Measurements from ENCODE around the gene IFNL3. TPM values are rescaled to one million over a fixed set of nuclear protein-coding genes. Genes with fewer than 3 reads are reported as not detected.
"Not testable (repeated sequence)": the region's sequence is repeated elsewhere in the genome, so short reads cannot be mapped to it uniquely, and the experiment has no call there.

Gene IFNL3
- total RNA-seq, 4 donors from 2014 or later: not detected

DNA sequence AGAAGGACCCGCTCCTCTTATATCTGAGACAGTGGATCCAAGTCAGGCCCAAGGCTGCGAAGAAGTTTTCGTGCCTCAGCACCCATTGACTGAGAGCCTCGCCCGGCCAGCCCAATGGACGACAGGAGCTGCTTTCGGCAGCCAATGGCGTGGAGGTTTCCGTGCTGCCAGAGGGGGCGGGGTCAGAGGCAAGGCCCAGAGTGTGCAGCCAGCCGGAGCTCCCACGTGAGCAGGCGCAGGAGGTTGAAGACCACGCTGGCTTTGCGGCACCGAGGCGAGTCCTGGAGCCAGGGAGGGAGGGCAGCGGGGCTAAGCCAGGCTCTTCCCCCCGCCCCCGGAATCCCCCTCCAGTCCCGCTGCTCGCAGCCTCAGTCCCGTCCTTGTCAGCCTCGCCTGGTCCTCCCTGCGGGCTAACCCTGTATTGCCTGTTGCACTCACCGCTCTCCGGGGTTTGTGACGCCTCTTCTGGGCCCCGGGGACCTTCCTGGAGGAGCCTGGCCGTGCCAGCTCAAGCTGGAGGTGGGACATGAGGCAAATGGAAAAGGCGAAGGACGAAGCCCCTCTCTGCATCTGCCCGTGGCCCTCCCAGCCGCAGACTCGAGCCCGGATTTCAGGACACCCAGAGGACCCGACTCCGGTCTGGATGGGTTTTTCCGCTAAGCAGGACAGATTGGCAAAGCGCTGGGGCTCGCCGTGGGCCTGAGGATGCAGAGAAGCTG lies 2.3 kb upstream of the IFNL3 start:
- Histone ChIP-seq H3K27me3 (peaks cover 0 to 74% (median 23%) of the 10 kb centered on the region in 4 donors), H3K4me3 (peak overlapping the region; percentile 2 to 27 (median 22)), H3K36me3 (no peaks in the 10 kb centered on the region), H3K27ac (replicated peaks in 1 of 4) (no peak overlapping the region), H3K4me1 (peaks cover 11 to 18% (median 14%) of the 10 kb centered on the region in 4 donors), H3K9me3 (no peaks in the 10 kb centered on the region)
- WGBS: 29% methylated on average over 16 of the region's 42 CpGs
- no peak for DNase-seq (ENCODE audit: extremely low spot score)
- intact Hi-C loops (cut with DNase I): no loop called here
- no peak for TF ChIP-seq POLR2A (IDR thresholded peaks at IDR 0.05; ENCODE audit: low read depth)
- no peak for TF ChIP-seq EP300 (IDR thresholded peaks at IDR 0.05)
- TF ChIP-seq, protein P1, sequence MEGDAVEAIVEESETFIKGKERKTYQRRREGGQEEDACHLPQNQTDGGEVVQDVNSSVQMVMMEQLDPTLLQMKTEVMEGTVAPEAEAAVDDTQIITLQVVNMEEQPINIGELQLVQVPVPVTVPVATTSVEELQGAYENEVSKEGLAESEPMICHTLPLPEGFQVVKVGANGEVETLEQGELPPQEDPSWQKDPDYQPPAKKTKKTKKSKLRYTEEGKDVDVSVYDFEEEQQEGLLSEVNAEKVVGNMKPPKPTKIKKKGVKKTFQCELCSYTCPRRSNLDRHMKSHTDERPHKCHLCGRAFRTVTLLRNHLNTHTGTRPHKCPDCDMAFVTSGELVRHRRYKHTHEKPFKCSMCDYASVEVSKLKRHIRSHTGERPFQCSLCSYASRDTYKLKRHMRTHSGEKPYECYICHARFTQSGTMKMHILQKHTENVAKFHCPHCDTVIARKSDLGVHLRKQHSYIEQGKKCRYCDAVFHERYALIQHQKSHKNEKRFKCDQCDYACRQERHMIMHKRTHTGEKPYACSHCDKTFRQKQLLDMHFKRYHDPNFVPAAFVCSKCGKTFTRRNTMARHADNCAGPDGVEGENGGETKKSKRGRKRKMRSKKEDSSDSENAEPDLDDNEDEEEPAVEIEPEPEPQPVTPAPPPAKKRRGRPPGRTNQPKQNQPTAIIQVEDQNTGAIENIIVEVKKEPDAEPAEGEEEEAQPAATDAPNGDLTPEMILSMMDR (IDR thresholded peaks at IDR 0.05): no peak
- TF ChIP-seq POLR2AphosphoS5 (IDR thresholded peaks at IDR 0.05): no peak

DNA sequence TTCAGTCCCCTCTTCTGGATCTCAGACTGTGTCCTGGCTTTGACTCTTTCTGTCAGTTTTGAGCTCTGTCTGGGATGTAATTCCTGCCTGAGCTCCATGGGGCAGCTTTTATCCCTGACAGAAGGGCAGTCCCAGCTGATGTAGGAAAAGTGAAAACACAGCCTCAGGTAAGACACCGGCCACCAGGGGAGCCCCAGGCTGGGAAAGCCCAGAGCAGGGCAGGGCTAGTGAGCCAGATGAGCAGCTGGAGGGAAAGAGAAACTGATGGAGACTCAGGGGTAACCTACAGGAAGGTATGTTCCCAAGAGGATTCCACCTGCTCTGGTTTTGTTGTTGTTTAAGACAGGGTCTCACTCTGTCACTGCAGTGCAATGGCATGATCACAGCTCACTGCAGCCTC lies 360 bp upstream of the IFNL3 start:
- H3K27ac ChIP-seq (replicated peaks in 1 of 4); DNase-seq (ENCODE audit: extremely low spot score); intact Hi-C loops (cut with DNase I); H3K36me3 ChIP-seq; H3K4me3 ChIP-seq; H3K9me3 ChIP-seq: not testable (repeated sequence)
- peaks cover 11 to 18% (median 14%) of the 10 kb centered on the region in 4 donors for H3K4me1 ChIP-seq
- peaks cover 0 to 67% (median 23%) of the 10 kb centered on the region in 4 donors for H3K27me3 ChIP-seq
- WGBS: no CpG with 5 or more reads among the region's 1 CpG

DNA sequence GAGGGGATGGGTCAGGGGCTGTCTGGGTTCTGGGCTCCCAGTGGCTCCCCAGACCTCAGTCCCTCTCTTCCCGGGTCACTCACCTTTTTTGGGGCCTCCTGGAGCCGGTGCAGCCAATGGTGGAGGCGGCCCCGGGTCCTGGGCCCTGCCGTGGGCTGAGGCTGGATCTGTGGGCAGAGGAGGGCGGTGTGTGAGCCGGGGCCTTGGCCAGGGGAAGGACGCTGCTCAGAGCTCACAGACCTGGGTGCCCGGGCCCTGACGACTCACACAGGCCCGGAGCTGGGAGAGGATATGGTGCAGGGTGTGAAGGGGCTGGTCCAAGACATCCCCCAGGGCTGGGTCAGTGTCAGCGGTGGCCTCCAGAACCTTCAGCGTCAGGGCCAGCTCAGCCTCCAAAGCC lies 1.1 kb downstream of the IFNL3 start:
- H3K9me3 ChIP-seq; H3K36me3 ChIP-seq; DNase-seq (ENCODE audit: extremely low spot score); H3K27ac ChIP-seq (replicated peaks in 1 of 4); intact Hi-C loops (cut with DNase I); H3K4me3 ChIP-seq: not testable (repeated sequence)
- Histone ChIP-seq H3K4me1 (peaks cover 11 to 18% (median 14%) of the 10 kb centered on the region in 4 donors), H3K27me3 (peaks cover 0 to 62% (median 19%) of the 10 kb centered on the region in 4 donors)
- WGBS: 66% methylated on average over 8 of the region's 13 CpGs

DNA sequence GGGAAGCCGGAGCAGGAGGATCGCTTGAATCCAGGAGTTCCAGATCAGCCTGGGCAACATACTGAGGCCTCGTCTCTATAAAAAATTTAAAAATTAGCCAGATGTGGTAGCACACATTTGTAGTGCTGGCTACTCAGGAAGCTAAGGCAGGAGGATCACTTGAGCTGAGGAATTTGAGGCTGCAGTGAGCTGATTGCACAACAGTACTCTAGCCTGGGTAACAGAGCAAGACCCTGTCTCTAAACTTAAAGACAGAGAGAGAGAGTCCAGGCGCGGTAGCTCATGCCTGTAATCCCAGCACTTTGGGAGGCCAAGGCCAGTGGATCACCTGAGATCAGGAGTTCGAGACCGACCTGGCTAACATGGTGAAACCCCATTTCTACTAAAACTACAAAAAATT lies 4.4 kb downstream of the IFNL3 start:
- H3K4me1 ChIP-seq: peaks cover 0 to 3% (median 0%) of the 10 kb centered on the region in 4 donors
- no peaks in the 10 kb centered on the region for H3K36me3 ChIP-seq
- no peaks in the 10 kb centered on the region for H3K9me3 ChIP-seq
- intact Hi-C loops (cut with DNase I): no loop called here
- no peak for TF ChIP-seq EP300 (IDR thresholded peaks at IDR 0.05)
- TF ChIP-seq POLR2A (IDR thresholded peaks at IDR 0.05; ENCODE audit: low read depth): no peak
- TF ChIP-seq, protein P1 (IDR thresholded peaks at IDR 0.05): no peak
- no peak for TF ChIP-seq POLR2AphosphoS5 (IDR thresholded peaks at IDR 0.05)
- no peak for DNase-seq (ENCODE audit: extremely low spot score)
- no peak overlapping the region for H3K27ac ChIP-seq (replicated peaks in 1 of 4)
- H3K4me3 ChIP-seq: no peak overlapping the region
- 90% methylated on average over 7 of the region's 7 CpGs for WGBS
- H3K27me3 ChIP-seq: peaks cover 0 to 69% (median 0%) of the 10 kb centered on the region in 4 donors

DNA sequence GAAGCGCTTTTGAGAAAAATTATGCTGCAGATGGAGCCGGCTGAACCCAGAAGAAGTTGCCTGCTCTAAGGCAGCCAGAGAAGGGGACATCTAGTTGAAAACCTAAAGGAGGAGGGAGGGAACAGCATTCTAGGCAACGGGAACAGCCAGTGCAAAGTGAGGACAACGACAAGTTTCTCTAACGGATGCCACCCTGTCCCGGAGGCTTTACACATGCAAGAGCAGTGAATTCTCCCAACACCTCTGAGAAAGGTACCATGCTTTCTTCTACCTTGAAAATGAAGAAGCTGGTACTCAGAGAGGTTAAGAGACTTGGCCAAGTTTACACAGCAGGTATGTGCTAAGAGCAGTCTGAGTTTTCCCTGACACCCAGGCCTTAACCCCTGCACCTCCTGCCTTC lies 5.9 kb downstream of the IFNL3 start:
- Histone ChIP-seq H3K9me3 (no peaks in the 10 kb centered on the region), H3K36me3 (no peaks in the 10 kb centered on the region), H3K27ac (replicated peaks in 1 of 4) (no peak overlapping the region), H3K4me3 (no peak overlapping the region), H3K27me3 (peaks cover 0 to 60% (median 0%) of the 10 kb centered on the region in 4 donors), H3K4me1 (peaks cover 0 to 3% (median 0%) of the 10 kb centered on the region in 4 donors)
- DNase-seq (ENCODE audit: extremely low spot score): no peak
- intact Hi-C loops (cut with DNase I): no loop called here
- 87% methylated on average over 6 of the region's 6 CpGs for WGBS
- TF ChIP-seq POLR2A (IDR thresholded peaks at IDR 0.05; ENCODE audit: low read depth) (no peak), EP300 (IDR thresholded peaks at IDR 0.05) (no peak), POLR2AphosphoS5 (IDR thresholded peaks at IDR 0.05) (no peak)

DNA sequence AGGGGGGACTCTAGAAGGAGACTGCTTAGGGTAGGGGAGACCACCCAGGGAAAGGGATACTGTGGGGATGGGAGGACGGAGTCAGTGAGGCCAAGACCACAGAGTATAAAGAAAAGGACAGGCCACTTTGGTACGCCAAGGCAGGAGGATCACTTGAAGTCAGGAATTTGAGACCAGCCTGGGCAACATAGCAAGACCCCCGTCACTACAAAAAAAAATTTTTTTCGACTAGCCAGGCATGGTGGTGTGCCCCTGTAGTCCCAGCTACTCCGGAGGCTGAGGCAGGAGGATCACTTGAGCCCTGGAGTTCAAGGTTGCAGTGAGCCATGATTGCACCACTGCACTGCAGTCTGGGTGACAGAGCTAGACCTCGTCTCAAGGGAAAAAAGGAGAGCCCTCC lies 6.6 kb downstream of the IFNL3 start:
- intact Hi-C loops (cut with DNase I): no loop called here
- H3K36me3 ChIP-seq: no peaks in the 10 kb centered on the region
- peaks cover 0 to 3% (median 0%) of the 10 kb centered on the region in 4 donors for H3K4me1 ChIP-seq
- H3K4me3 ChIP-seq: no peak overlapping the region
- 83% methylated on average over 6 of the region's 6 CpGs for WGBS
- H3K27me3 ChIP-seq: peaks cover 0 to 60% (median 0%) of the 10 kb centered on the region in 4 donors
- DNase-seq (ENCODE audit: extremely low spot score): no peak
- TF ChIP-seq POLR2AphosphoS5 (IDR thresholded peaks at IDR 0.05): no peak
- H3K27ac ChIP-seq (replicated peaks in 1 of 4): no peak overlapping the region
- H3K9me3 ChIP-seq: no peaks in the 10 kb centered on the region

All from esophagus muscularis mucosa (tissue), 4 donors.